Panc1 (cell line): ENCODE results near the gene GNAS. TPM values are rescaled to one million over a fixed set of nuclear protein-coding genes. Genes with fewer than 3 reads are reported as not detected.

Source experiments
- ATAC-seq: fragments of 200-7000 bp; cut with Tn5 transposase; 2 replicates; pipeline ENCODE4 v1.9.1; 2020; ENCODE audit warnings: mild to moderate bottlenecking, moderate library complexity
- BruUV-seq: library from RNA; stranded (reverse); fragments of 400-500 nt; replicated peaks from 2 replicates; lab custom pipeline; 2021; lab: Mats Ljungman, UMichigan
- CTCF ChIA-PET: fragments of 300-600 bp; sonication (Branson Sonifier 250); formaldehyde crosslinking; loops from one replicate; lab custom pipeline; 2022; ENCODE audit warnings: antibody characterized with exemption; lab: Charles Lee
- POLR2A ChIA-PET: fragments of 300-600 bp; sonication (Branson Sonifier 250); formaldehyde crosslinking; loops from one replicate; lab custom pipeline; 2022; ENCODE audit warnings: antibody characterized with exemption; lab: Charles Lee
- DNase-seq: peaks from one replicate; pipeline ENCODE4 v3.0.0-alpha.2; 2010; ENCODE audit warnings: low read depth, low spot score
- H3K27ac ChIP-seq: 2 replicates; pipeline ENCODE4 v1.5.1; 2011; ENCODE audit warnings: mild to moderate bottlenecking, low read length, inconsistent platforms
- H3K27me3 ChIP-seq: fragments of 200-500 bp; sonication (Bioruptor generic); 2 replicates; pipeline ENCODE4 v1.6.0; 2014; ENCODE audit warnings: low read length, inconsistent platforms; ENCODE audit not compliant: control insufficient read depth, insufficient read depth
- H3K36me3 ChIP-seq: fragments of 200-500 bp; sonication (Bioruptor generic); 2 replicates; pipeline ENCODE4 v1.5.1; 2014; ENCODE audit warnings: inconsistent platforms, mild to moderate bottlenecking, low read length, moderate library complexity; ENCODE audit not compliant: control insufficient read depth, insufficient read depth
- H3K4me1 ChIP-seq: 2 replicates; pipeline ENCODE4 v1.5.1; 2011; ENCODE audit warnings: inconsistent platforms, mild to moderate bottlenecking, low read length, moderate library complexity; ENCODE audit not compliant: control insufficient read depth, insufficient read depth
- H3K4me3 ChIP-seq, 2 experiments: 2 replicates each; pipeline ENCODE4 v1.5.1; 2011 to 2012; ENCODE audit warnings: low read depth in 2 of 2, low read length in 2 of 2, mild to moderate bottlenecking in 2 of 2, inconsistent platforms in 1 of 2, moderate library complexity in 1 of 2
- H3K9me3 ChIP-seq: fragments of 200-500 bp; sonication (Bioruptor generic); 2 replicates; pipeline ENCODE4 v1.5.1; 2014; ENCODE audit warnings: low read depth, mild to moderate bottlenecking, inconsistent platforms, low read length, moderate library complexity; ENCODE audit not compliant: control insufficient read depth, insufficient read depth
- POLR2AphosphoS5 ChIP-seq: IDR thresholded peaks from 2 replicates; pipeline ENCODE4 v1.6.1; 2012; ENCODE audit warnings: mild to moderate bottlenecking, low read depth, low read length, moderate library complexity
- SIN3A ChIP-seq: IDR thresholded peaks from 2 replicates; pipeline ENCODE4 v1.6.1; 2012; ENCODE audit warnings: low read depth, mild to moderate bottlenecking, low read length, moderate library complexity, borderline replicate concordance; ENCODE audit not compliant: insufficient read depth
- TCF7L2 ChIP-seq: IDR thresholded peaks from 2 replicates; pipeline ENCODE4 v1.6.1; 2011; ENCODE audit warnings: mild to moderate bottlenecking, low read depth, low read length, inconsistent platforms
- in situ Hi-C: cut with HindIII; loops from 2 replicates; pipeline ENCODE4 v1.10.0; 2016; ENCODE audit warnings: low sequenced_read_pairs, low pct_unique_long_range_greater_than_20kb
- intact Hi-C: fragments of 100-400 bp; cut with micrococcal nuclease; formaldehyde crosslinking; loops from one replicate; pipeline ENCODE4 v1.10.0; 2022; ENCODE audit not compliant: unreplicated experiment
- total RNA-seq: library from RNA; stranded (reverse); gene quantifications from one replicate; pipeline ENCODE4 v1.2.1, GENCODE V29; 2021; ENCODE audit not compliant: unreplicated experiment
- TF ChIP-seq, protein P1 (sequence below), 2 experiments: IDR thresholded peaks; 2 replicates each; pipeline ENCODE4 v1.6.1; 2011 to 2012; ENCODE audit warnings: low read depth in 2 of 2, control low read depth in 1 of 2, low read length in 1 of 2, mild to moderate bottlenecking in 1 of 2, moderate library complexity in 1 of 2; ENCODE audit not compliant: insufficient read depth in 1 of 2
- TF ChIP-seq, protein P2 (sequence below): fragments of 450-650 bp; IDR thresholded peaks from 2 replicates; pipeline ENCODE4 v1.5.1; 2017; ENCODE audit warnings: mild to moderate bottlenecking

GNAS gene
- total RNA-seq, 1 experiment from 2014 or later = 756 TPM

DNA sequence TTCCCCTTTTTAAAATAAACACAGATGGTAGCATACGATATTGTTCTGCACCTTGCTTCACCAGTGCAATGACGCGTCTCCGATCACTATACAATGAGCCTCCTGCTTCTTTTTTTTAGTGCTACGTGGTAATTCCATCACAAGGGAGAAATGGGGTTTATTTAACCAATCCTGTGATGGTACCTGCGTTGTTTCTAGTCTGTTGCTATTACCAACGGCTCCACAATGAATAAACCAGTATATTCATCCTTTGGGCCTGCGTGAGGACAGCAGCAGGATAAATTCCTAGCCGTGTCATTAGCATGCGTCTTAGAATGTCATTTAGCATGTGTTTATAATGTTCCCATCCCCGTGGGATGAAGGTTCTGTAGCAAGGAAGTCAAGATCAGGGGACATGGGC lies 44.7 kb upstream of the GNAS start:
- in situ Hi-C loops (no loop called here), intact Hi-C loops (no loop called here)
- POLR2A ChIA-PET = no interaction called here
- Histone ChIP-seq H3K36me3 (no peaks in the 10 kb centered on the region), H3K27me3 (peaks cover 2% of the 10 kb centered on the region), H3K9me3 (no peaks in the 10 kb centered on the region), H3K4me3 (no peak overlapping the region), H3K27ac (no peak overlapping the region), H3K4me1 (no peaks in the 10 kb centered on the region)
- TF ChIP-seq POLR2AphosphoS5 (no peak), SIN3A (no peak), TCF7L2 (no peak)
- TF ChIP-seq, protein P1, sequence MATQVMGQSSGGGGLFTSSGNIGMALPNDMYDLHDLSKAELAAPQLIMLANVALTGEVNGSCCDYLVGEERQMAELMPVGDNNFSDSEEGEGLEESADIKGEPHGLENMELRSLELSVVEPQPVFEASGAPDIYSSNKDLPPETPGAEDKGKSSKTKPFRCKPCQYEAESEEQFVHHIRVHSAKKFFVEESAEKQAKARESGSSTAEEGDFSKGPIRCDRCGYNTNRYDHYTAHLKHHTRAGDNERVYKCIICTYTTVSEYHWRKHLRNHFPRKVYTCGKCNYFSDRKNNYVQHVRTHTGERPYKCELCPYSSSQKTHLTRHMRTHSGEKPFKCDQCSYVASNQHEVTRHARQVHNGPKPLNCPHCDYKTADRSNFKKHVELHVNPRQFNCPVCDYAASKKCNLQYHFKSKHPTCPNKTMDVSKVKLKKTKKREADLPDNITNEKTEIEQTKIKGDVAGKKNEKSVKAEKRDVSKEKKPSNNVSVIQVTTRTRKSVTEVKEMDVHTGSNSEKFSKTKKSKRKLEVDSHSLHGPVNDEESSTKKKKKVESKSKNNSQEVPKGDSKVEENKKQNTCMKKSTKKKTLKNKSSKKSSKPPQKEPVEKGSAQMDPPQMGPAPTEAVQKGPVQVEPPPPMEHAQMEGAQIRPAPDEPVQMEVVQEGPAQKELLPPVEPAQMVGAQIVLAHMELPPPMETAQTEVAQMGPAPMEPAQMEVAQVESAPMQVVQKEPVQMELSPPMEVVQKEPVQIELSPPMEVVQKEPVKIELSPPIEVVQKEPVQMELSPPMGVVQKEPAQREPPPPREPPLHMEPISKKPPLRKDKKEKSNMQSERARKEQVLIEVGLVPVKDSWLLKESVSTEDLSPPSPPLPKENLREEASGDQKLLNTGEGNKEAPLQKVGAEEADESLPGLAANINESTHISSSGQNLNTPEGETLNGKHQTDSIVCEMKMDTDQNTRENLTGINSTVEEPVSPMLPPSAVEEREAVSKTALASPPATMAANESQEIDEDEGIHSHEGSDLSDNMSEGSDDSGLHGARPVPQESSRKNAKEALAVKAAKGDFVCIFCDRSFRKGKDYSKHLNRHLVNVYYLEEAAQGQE (IDR thresholded peaks at IDR 0.05; ENCODE audit: insufficient read depth in 1 of 2, low read depth in 2 of 2, low read length in 1 of 2) = no peak
- TF ChIP-seq, protein P2, sequence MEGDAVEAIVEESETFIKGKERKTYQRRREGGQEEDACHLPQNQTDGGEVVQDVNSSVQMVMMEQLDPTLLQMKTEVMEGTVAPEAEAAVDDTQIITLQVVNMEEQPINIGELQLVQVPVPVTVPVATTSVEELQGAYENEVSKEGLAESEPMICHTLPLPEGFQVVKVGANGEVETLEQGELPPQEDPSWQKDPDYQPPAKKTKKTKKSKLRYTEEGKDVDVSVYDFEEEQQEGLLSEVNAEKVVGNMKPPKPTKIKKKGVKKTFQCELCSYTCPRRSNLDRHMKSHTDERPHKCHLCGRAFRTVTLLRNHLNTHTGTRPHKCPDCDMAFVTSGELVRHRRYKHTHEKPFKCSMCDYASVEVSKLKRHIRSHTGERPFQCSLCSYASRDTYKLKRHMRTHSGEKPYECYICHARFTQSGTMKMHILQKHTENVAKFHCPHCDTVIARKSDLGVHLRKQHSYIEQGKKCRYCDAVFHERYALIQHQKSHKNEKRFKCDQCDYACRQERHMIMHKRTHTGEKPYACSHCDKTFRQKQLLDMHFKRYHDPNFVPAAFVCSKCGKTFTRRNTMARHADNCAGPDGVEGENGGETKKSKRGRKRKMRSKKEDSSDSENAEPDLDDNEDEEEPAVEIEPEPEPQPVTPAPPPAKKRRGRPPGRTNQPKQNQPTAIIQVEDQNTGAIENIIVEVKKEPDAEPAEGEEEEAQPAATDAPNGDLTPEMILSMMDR = no peak
- ATAC-seq = no peak
- CTCF ChIA-PET = no interaction called here
- BruUV-seq = no TSS peak
- DNase-seq = no peak

DNA sequence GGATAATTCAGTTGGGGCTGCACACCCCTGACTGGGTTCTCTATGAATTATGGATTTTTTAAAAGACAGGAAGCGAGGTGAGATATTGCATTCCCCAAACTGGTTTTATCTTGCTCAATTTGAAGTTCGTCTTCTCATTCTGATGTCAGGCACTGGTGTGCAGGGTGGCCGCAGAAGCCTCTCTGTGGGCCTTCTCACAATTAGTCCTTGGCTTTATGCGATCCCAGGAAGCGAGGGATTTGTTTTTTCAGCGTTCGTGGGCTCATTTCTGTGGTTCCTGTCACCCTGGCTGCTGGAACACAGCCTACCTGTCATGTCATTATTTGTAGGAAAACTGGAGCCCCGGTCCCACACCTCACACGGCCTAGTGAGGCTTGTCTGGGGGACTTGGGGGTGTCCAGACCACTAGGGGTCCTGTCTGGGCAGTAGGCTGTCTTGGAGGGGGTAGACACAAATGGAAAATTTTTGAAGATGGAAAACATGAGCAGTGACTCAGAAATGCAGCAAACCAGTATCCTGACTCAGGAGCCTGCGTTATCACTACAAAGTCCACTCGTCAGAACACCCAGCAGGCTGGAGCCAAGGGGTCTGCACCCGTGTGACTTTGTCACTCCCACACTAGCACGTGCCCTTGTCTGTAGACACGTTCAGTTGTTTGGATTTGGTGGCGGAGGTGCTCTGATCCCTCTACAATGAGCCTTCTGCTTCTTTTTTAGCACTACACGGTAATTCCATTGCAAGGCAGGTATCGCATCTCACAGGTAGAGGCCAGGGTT lies 44.1 kb upstream of the GNAS start:
- Histone ChIP-seq H3K9me3 (no peaks in the 10 kb centered on the region), H3K4me1 (no peaks in the 10 kb centered on the region), H3K36me3 (no peaks in the 10 kb centered on the region), H3K27me3 (no peaks in the 10 kb centered on the region), H3K27ac (no peak overlapping the region), H3K4me3 (no peak overlapping the region)
- TF ChIP-seq POLR2AphosphoS5 = no peak
- TF ChIP-seq, protein P1 (IDR thresholded peaks at IDR 0.05; ENCODE audit: insufficient read depth in 1 of 2, low read depth in 2 of 2, low read length in 1 of 2) = no peak
- TF ChIP-seq, protein P2 = no peak
- TF ChIP-seq TCF7L2 = no peak
- no peak for TF ChIP-seq SIN3A
- BruUV-seq = no TSS peak
- DNase-seq (no peak), ATAC-seq (no peak)
- intact Hi-C loops (no loop called here), in situ Hi-C loops (no loop called here)
- CTCF ChIA-PET = no interaction called here
- POLR2A ChIA-PET = no interaction called here
